Omental fat pad (tissue), 4 donors: ENCODE data around the gene NOD2. TPM values are rescaled to one million over a fixed set of nuclear protein-coding genes. Genes with fewer than 3 reads are reported as not detected.
A peak's percentile ranks its signal among the peaks of the same experiment; 100 is the strongest.

Experiments used
- ATAC-seq: fragments of 150-250 bp; one replicate; pipeline ENCODE4 v1.9.1; 2016; ENCODE audit warnings: mild to moderate bottlenecking, moderate library complexity; ENCODE audit not compliant: low FRiP score
- DNase-seq: peaks from one replicate; pipeline ENCODE4 v3.0.0-alpha.2; 2019; ENCODE audit warnings: low spot score
- CTCF ChIP-seq, 3 donors: fragments of 450-650 bp; IDR thresholded peaks; one replicate each; pipeline ENCODE4 v1.5.1; 2016 to 2017; ENCODE audit warnings: antibody characterized with exemption in 3 of 3, mild to moderate bottlenecking in 3 of 3, moderate library complexity in 2 of 3
- total RNA-seq, 4 donors: library from RNA; depleted of rRNA; stranded (reverse); fragments of >200 nt; gene quantifications; one replicate each; pipeline ENCODE4 v1.1.0, GENCODE V29; 2016

The NOD2 gene
- total RNA-seq, 4 donors from 2014 or later, result 4.4 to 17.2 (median 5.4) TPM

GRCh38 chr16:50741781-50742575, 48.6 kb downstream of the NOD2 start, which contains the start of gene CYLD:
Gene CYLD (plus strand): TSS chr16:50742086. CDS start chr16:50749699, 7,613 bp downstream.
- DNase-seq, result peak; percentile 90
- TF ChIP-seq CTCF (IDR thresholded peaks at IDR 0.05), result no peak
- peak; percentile 98 for ATAC-seq

- TF ChIP-seq CTCF (IDR thresholded peaks at IDR 0.05), result no peak
- no peak for DNase-seq
- no peak for ATAC-seq
Measured at GRCh38 chr16:50742576-50743200, 49.3 kb downstream of the NOD2 start.

- ATAC-seq (no peak), DNase-seq (no peak)
- no peak for TF ChIP-seq CTCF (IDR thresholded peaks at IDR 0.05)
Measured at GRCh38 chr16:50743581-50744225, 50.3 kb downstream of the NOD2 start.

GRCh38 chr16:50744881-50745280, 51.5 kb downstream of the NOD2 start:
- no peak for TF ChIP-seq CTCF (IDR thresholded peaks at IDR 0.05)
- DNase-seq (no peak), ATAC-seq (no peak)

GRCh38 chr16:50745940-50746339, 52.5 kb downstream of the NOD2 start:
- DNase-seq (no peak), ATAC-seq (no peak)
- TF ChIP-seq CTCF (IDR thresholded peaks at IDR 0.05), result no peak

GRCh38 chr16:50747207-50747956, 54.0 kb downstream of the NOD2 start:
- no peak for ATAC-seq
- TF ChIP-seq CTCF (IDR thresholded peaks at IDR 0.05), result no peak
- no peak for DNase-seq
